ENCODE measurements around the gene DNMT3L.

- TF ChIP-seq REST (IDR thresholded peaks at IDR 0.05; ENCODE audit: low read depth, low read length): no peak
- TF ChIP-seq FOSL2 (IDR thresholded peaks at IDR 0.05; ENCODE audit: borderline replicate concordance, low read depth): no peak
- no peak for TF ChIP-seq CTCF (IDR thresholded peaks at IDR 0.05)
- TF ChIP-seq TAF1 (IDR thresholded peaks at IDR 0.05; ENCODE audit: borderline replicate concordance, low read depth, low read length): no peak
- no peak for TF ChIP-seq RAD21 (IDR thresholded peaks at IDR 0.05; ENCODE audit: low read length)
- no peak for TF ChIP-seq TEAD4 (IDR thresholded peaks at IDR 0.05; ENCODE audit: borderline replicate concordance, insufficient read depth)
- TF ChIP-seq EP300 (IDR thresholded peaks at IDR 0.05; ENCODE audit: borderline replicate concordance in 1 of 2, low read depth in 1 of 2, low read length in 1 of 2): no peak
- TF ChIP-seq IRF3 (IDR thresholded peaks at IDR 0.05; ENCODE audit: low read depth, low read length): no peak
- no peak for TF ChIP-seq USF2 (IDR thresholded peaks at IDR 0.05; ENCODE audit: borderline replicate concordance, low read depth, low read length)
- no peak for TF ChIP-seq NFIC (IDR thresholded peaks at IDR 0.05; ENCODE audit: borderline replicate concordance)
- TF ChIP-seq POLR2AphosphoS5 (IDR thresholded peaks at IDR 0.05; ENCODE audit: low read depth, low read length): no peak
- no peak for TF ChIP-seq MAX (IDR thresholded peaks at IDR 0.05; ENCODE audit: low read depth)
These were observed 10.0 kb upstream of the DNMT3L start for GRCh38 chr21:44271558-44272283.

All from SK-N-SH (cell line).